Sigmoid colon (tissue), 4 donors: ENCODE measurements around the gene ZBTB39.

Experiments used
- CTCF ChIP-seq, 4 experiments: fragments of 450-650 bp in 3 of 4; fragments of 200-600 bp in 1 of 4; IDR thresholded peaks; one replicate each; pipeline ENCODE4 v1.5.1; 2016 to 2019; ENCODE audit warnings: antibody characterized with exemption in 4 of 4, mild to moderate bottlenecking in 3 of 4, moderate library complexity in 2 of 4
- EP300 ChIP-seq, 4 donors: sonication (generic); formaldehyde crosslinking; IDR thresholded peaks; one replicate each; pipeline ENCODE4 v1.6.1; 2017; ENCODE audit warnings: antibody characterized with exemption in 4 of 4
- POLR2A ChIP-seq, 2 donors: fragments of 450-650 bp; IDR thresholded peaks; one replicate each; pipeline ENCODE4 v1.6.1; 2016; ENCODE audit warnings: antibody characterized with exemption in 2 of 2, mild to moderate bottlenecking in 2 of 2, moderate library complexity in 2 of 2
- POLR2AphosphoS5 ChIP-seq, 4 donors: sonication (generic); formaldehyde crosslinking; IDR thresholded peaks; one replicate each; pipeline ENCODE4 v1.6.1; 2017; ENCODE audit warnings: antibody characterized with exemption in 4 of 4

DNA sequence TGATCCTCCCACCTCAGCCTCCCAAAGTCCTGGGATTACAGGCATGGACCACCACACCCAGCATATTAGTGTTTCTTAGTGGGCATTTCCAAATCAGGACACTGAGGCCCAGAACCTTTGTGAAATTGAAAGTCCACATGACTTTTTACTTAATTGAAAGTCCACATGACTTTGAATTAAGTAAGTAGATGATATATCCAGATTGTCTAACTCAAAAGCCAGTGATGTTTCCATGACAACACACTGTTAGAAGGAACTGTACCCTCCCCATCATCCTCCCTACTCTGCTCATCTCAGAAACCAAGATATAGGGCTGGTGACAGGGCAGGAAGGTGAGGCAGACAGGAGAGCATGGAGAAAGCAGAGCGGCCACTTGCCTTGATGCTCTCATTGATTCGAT lies 36.3 kb upstream of the ZBTB39 start:
- TF ChIP-seq CTCF (IDR thresholded peaks at IDR 0.05) (no peak), POLR2A (IDR thresholded peaks at IDR 0.05) (no peak), POLR2AphosphoS5 (IDR thresholded peaks at IDR 0.05) (no peak), EP300 (IDR thresholded peaks at IDR 0.05) (no peak)
